GM19397 (cell line): ENCODE measurements around the gene CDKAL1.

Experiments used
- ATAC-seq: cut with Tn5 transposase; IDR thresholded peaks from one replicate; pipeline ENCODE4 v1.9.1; 2021; ENCODE audit warnings: mild to moderate bottlenecking, moderate library complexity; ENCODE audit not compliant: unreplicated experiment

CDKAL1 gene

GRCh38 chr6:20868397-20869096 is 334.3 kb downstream of the CDKAL1 start:
- no peak for ATAC-seq

GRCh38 chr6:20870021-20870420 is 335.8 kb downstream of the CDKAL1 start:
- no peak for ATAC-seq

DNA sequence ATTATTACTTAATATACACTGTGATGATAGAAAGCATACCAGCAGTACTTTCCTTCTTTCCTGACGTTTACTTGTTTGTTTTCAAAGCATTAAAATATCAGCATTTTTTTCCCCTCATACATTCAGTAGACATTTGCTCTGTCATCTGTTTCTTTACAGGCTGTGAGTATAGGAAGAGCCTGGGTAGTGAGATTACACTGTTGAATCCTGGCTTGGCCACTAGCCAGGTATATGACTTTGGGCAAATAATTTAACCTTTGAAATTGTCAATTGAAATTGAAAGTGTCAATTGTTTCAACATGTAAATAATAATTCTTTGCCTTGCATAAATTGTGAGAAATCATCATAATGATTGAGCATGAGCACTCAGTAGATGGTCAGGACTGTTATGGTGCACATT is 336.2 kb downstream of the CDKAL1 start:
- no peak for ATAC-seq

- no peak for ATAC-seq
Observed at GRCh38 chr6:20873425-20874190, 339.4 kb downstream of the CDKAL1 start.

DNA sequence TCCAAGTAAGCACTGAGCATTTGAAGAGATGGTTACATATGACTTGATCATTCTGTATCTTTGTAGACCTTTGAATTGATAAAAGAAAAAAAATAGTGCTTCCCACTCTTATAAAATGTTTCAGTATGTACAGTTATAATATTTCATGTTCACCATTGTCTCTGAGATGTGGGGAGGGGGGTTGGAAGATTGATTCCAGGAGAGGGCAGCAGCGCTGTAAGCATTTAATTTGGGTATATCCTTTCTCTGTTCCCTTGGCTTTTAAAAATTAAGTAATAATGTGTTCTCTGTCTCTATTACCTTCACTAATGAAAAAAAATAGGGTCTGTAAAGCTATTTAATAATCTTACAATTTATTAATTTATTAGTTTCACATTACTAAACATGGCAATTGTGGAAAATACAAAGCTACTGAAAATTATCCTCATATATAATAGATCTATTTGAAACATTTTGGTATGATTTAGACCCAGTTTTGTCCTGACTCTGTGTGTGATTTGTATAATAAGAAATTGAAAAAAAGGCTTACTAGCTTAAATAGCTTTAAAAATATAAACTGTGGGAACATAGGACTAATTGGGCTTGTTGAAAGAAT is 341.2 kb downstream of the CDKAL1 start:
- no peak for ATAC-seq

GRCh38 chr6:20876036-20876435 is 341.8 kb downstream of the CDKAL1 start:
- ATAC-seq, result no peak

GRCh38 chr6:20876561-20876960 is 342.3 kb downstream of the CDKAL1 start:
- ATAC-seq, result no peak

GRCh38 chr6:20877008-20877937 is 343.0 kb downstream of the CDKAL1 start:
- peak; percentile 99 for ATAC-seq

- ATAC-seq, result no peak
Observed at GRCh38 chr6:20879121-20879520, 344.9 kb downstream of the CDKAL1 start.

- ATAC-seq, result no peak
Observed at GRCh38 chr6:20879526-20879925, 345.3 kb downstream of the CDKAL1 start.

GRCh38 chr6:20881365-20881764 is 347.1 kb downstream of the CDKAL1 start:
- no peak for ATAC-seq

DNA sequence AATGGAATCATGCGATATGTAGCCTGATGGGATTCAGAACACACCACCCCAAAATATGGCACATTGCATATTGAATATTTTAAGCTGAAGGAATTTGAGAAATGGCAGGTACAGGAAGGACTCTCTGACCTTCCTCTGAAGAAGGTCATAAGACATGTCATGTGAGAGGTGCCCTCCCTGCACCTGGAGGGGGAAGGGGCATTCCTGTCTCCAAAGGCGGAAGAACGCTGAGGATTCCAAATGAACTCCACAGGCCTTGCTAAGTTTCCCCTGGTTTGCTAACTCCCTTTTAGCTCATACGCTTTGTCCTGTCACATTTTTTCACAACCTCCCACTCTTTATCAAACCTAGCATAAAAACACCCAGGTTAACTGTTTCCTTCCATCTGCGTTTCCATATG is 347.8 kb downstream of the CDKAL1 start:
- ATAC-seq, result no peak

GRCh38 chr6:20885076-20885475 is 350.8 kb downstream of the CDKAL1 start:
- ATAC-seq, result no peak

DNA sequence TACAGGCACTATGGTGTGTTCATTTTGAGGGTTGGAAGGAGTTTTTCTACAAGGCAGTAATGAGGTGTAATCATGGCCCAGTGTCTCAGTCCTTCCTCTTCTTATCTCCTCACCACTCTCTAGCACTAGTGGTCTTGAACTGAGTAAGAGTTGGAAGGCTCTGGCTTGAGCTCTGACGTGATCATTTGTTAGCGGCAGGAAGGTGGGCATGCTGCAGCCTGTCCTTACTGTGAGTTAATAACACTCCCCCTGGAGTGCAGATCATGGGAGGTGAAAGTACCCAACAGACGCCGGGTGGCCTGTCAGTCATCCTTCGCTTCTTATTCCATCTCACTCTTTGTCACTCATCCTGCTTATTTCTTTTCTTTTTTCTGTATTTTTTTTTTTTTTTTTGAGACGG is 356.9 kb downstream of the CDKAL1 start:
- no peak for ATAC-seq

GRCh38 chr6:20892365-20892764 is 358.1 kb downstream of the CDKAL1 start:
- no peak for ATAC-seq

- no peak for ATAC-seq
Observed at GRCh38 chr6:20893412-20893811, 359.2 kb downstream of the CDKAL1 start.

- peak; percentile 79 for ATAC-seq
Observed at GRCh38 chr6:20900389-20901160, 366.3 kb downstream of the CDKAL1 start.

DNA sequence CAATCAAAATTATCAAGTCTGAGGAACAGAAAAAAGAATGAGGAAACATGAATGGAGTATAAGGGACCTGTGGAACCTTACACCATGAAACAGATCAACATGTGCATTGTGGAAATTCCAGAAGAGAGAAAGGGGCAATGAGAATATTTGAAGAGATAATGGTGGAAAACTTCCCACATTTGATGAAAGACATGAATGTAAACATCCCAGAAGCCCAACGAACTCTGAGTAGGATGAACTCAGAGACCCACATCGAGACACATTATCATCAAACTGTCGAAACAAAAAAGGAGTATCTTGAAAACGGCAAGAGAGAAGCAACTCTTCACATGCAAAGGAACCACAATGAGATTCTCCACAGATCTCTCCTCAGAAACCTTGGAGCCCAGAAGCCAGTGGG is 371.1 kb downstream of the CDKAL1 start:
- ATAC-seq, result no peak

- ATAC-seq, result no peak
Observed at GRCh38 chr6:20906945-20907344, 372.7 kb downstream of the CDKAL1 start.

DNA sequence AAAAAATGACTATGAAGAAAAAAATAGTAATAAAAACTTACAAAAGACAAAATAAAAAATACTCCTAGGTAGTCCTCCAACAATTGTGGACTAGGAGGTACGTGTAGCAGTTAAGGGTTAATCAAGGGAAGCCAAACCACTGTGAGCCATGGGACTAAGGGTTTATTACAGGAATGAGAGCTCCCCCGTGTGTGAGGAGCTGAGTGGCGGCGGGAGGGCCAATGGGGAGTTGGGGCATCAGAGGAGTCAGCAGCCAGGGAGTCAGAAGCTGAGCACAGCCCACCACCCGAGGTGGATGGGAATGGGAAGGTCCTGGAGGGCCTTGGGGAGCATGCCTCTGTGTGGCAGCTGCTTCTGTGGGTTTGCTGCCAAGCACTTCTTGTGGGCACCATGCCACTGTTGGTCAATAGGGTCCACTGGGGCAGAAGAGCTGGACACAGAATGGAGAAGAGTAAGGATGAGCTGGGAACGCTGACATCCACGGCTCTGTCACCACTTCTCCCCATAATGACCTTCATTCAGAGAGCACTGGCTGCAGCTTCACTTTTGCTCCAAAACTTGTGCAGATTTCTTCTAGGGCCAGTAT is 373.3 kb downstream of the CDKAL1 start:
- ATAC-seq, result no peak
